Fibroblast of villous mesenchyme (primary cell): ENCODE data around the gene RADIL. TPM values are rescaled to one million over a fixed set of nuclear protein-coding genes. Genes with fewer than 3 reads are reported as not detected.

Experiments
- DNase-seq: peaks from one replicate; pipeline ENCODE4 v3.0.0-alpha.2; 2010; ENCODE audit warnings: low read depth
- H3K4me3 ChIP-seq: 2 replicates; pipeline ENCODE4 v1.5.1; 2011; ENCODE audit warnings: low read depth, mild to moderate bottlenecking, low read length
- total RNA-seq: library from RNA; depleted of rRNA; stranded (reverse); fragments of >200 nt; gene quantifications from 2 replicates; pipeline ENCODE4 v1.2.3, GENCODE V29; 2012
- TF ChIP-seq, protein P1 (sequence below): IDR thresholded peaks from 2 replicates; pipeline ENCODE4 v1.5.1; 2012; ENCODE audit warnings: low read depth, mild to moderate bottlenecking, low read length; ENCODE audit not compliant: insufficient read depth

Gene RADIL
- total RNA-seq, 1 donor, result under 0.01 TPM

DNA sequence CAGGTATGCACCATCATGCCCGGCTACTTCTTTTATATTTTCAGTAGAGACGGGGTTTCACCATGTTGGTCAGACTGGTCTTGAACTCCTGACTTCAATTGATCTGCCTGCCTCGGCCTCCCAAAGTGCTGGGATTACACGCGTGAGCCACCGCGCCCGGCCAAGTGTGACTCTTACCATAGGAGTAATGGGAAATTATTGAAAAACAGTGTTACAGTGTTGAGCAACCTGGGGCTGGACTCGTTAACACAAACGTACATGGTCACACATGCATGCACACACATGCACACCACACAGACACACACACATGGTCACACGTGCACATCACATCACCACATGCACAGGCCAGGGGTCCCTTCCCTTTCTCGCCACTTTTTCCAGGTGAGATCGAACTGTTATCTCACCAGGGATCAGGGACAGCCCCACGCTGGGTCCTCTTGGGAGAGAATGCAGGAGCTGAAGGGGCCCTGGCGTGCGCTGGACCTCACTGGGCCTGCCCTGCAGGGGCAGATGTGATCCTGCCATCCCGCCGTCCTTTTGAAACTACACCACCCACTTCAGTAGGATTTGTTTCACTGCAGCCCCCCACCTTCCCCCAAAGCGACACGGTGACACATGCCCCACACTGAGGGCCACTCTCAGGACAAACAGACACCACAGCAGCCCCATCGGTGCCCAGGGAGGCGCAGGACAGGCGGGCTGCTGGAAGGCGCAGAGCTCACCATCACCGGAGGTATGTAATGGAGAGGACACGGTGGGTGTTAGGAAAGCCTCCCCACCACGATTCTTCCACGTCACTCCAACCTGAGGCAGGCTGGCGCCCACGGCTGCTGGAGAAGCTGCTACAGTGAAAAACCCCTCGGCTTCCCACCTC is 10.2 kb downstream of the RADIL start:
- TF ChIP-seq, protein P1, sequence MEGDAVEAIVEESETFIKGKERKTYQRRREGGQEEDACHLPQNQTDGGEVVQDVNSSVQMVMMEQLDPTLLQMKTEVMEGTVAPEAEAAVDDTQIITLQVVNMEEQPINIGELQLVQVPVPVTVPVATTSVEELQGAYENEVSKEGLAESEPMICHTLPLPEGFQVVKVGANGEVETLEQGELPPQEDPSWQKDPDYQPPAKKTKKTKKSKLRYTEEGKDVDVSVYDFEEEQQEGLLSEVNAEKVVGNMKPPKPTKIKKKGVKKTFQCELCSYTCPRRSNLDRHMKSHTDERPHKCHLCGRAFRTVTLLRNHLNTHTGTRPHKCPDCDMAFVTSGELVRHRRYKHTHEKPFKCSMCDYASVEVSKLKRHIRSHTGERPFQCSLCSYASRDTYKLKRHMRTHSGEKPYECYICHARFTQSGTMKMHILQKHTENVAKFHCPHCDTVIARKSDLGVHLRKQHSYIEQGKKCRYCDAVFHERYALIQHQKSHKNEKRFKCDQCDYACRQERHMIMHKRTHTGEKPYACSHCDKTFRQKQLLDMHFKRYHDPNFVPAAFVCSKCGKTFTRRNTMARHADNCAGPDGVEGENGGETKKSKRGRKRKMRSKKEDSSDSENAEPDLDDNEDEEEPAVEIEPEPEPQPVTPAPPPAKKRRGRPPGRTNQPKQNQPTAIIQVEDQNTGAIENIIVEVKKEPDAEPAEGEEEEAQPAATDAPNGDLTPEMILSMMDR, result no peak
- no peak overlapping the region for H3K4me3 ChIP-seq

DNA sequence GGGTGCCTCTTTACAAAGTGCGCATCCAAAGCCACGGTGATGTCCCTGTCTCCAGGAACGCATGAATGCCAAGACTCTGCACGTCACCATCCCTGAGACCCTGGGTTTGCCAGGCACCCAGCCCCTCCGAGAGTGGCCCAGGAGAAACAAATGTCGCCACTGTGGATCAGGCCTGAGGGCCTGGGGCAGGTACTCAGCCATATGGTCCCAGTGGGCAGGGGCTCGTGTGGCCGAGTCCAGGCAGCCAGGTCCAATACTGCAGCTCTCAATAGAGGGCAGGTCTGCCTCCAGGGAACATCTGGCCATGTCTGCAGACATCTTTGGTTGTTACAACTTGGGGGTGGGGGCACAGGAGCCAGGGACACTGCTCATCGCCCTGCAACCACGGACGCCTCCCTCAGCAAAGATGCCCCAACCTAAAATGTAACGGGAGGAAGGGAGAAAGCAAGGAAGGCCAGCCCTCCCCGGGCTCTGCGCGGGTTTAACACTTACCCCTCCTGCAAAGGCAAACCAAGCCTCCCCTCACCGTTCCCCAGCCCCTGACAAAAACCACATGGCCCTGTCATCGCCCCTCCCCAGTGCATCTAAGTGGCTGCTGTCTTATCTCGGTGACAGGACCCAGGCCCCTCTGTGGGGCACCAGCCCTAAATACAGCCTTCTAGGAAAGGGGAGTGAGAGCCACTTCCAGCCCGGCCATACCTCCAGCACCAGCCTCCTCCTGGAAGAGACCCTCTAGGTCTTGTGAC is 11.4 kb downstream of the RADIL start:
- TF ChIP-seq, protein P1, result no peak
- DNase-seq, result peak; percentile 42
- no peak overlapping the region for H3K4me3 ChIP-seq

More for the DNA sequence above, 10.2 kb downstream of the RADIL start:
- DNase-seq, result no peak

DNA sequence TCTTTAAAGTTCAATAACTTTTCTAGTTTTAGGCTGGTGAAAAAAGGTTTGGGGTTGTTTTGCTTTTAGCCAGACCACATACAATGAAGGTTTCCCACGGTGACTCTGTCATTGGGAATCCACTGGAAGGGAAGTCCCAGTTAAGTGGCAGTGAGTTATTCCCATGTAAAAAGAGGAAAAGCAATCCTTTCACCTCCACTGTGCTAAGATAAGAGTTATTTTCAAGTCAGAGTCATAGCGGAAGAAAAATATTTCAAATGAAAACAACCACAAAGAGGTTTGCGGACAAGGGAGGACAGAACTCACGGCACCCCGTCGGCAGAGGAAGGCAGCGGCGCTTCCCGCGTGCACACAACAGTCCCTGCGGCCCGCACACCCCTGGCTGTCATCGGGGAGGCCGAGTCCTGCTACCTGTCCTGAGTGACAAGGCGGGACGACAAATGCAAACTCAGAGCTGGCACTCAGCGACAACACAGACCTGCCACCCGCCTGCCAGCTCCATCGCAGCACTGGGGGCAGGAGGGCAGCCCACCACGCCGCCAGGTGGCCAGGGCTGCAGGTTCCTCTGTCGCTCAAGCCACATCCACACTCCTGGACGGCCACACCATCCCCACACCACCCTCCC is 12.3 kb downstream of the RADIL start:
- TF ChIP-seq, protein P1, result no peak
- H3K4me3 ChIP-seq, result no peak overlapping the region
- no peak for DNase-seq

DNA sequence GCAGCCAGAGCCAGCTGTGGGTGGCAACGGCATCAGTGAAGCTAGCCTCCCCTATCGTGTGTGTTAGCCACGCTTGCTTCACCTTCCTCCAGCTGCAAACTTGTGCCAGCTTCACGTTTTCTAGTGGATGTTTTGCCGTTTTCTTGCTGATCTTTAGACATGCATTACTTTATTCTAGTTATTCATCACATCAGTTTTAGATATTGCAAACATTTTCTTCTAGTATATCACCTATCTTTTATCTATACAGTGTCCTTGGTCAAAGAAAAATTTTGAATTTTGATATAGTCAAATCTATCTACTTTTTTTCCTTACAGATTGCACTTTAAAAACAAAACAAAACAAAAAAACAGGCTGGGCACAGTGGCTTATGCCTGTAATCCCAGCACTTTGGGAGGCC is 15.0 kb downstream of the RADIL start:
- no peak for DNase-seq
- TF ChIP-seq, protein P1, result no peak

DNA sequence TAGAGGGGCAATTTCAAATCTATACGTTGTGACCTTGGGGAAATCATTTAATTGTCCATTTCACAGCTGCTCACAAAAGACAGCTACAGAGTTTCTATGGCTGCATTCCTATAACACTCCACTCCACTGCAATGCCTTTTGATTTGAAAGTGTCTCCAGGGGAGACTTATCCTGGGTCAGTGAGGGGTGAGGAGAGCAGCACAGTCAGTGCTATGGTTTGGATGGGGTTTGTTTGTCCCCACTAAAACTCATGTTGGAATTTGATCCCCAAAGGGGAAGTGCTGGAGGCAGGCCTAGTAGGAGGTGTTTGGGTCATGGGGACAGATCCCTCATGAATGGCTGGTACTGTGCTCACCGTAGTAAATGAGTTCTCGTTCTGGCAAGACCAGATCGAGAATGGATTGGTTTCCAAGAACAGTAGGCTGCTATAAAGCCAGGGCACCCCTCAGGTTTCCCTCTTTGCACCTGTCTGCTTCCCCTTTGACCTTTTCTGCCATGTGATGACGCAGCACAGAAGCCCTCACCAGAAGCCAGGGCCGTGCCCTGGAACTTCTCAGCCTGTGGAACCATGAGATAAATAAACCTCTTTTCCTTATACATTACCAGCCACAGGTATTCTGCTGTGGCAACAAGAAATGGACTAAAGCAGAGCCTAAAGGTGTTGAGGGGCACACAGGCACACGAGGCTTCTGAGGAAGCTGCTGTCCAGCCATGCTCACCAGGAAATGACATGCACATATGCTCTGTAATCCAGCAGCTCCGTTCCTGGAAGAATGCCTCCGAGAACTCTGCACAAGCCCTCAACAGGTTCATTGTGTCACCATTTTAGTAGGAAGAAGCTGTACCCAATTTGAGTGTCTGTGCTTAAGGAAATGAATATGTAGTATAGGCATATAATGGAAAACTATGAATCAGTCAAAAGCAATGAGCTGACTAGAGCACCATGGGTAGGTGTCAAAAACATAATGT is 16.7 kb downstream of the RADIL start:
- TF ChIP-seq, protein P1, result no peak
- DNase-seq, result no peak
- no peak overlapping the region for H3K4me3 ChIP-seq

More for the DNA sequence above, 15.0 kb downstream of the RADIL start:
- no peak overlapping the region for H3K4me3 ChIP-seq

DNA sequence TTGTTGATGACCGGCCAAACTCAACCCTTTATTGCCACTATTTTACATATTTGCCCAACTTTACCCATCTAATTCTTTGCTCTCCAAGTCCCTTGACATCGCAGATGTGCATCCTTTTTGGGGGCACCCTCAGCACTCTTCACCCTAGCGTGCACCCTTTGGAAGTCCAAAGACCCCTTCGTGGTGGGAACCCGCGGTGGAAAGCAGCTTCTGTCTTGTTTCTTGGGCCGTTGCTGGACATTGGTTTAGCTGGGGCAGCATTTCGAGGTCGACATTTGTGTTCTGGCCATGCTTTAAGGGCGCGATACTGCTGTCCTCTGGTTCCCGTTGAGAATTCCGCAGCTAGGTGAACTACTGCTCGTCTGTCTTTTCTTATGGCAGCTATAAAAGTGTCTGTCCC is 21.4 kb downstream of the RADIL start:
- peak overlapping the region; percentile 53 for H3K4me3 ChIP-seq
- TF ChIP-seq, protein P1, result no peak
- no peak for DNase-seq
